ENCODE results near the gene NDUFA5. TPM values are rescaled to one million over a fixed set of nuclear protein-coding genes. Genes with fewer than 3 reads are reported as not detected.
"Not testable (repeated sequence)": the region's sequence is repeated elsewhere in the genome, so short reads cannot be mapped to it uniquely, and the experiment has no call there.

Gene NDUFA5
- total RNA-seq, 2 donors from 2014 or later: 86.0 to 129 TPM

DNA sequence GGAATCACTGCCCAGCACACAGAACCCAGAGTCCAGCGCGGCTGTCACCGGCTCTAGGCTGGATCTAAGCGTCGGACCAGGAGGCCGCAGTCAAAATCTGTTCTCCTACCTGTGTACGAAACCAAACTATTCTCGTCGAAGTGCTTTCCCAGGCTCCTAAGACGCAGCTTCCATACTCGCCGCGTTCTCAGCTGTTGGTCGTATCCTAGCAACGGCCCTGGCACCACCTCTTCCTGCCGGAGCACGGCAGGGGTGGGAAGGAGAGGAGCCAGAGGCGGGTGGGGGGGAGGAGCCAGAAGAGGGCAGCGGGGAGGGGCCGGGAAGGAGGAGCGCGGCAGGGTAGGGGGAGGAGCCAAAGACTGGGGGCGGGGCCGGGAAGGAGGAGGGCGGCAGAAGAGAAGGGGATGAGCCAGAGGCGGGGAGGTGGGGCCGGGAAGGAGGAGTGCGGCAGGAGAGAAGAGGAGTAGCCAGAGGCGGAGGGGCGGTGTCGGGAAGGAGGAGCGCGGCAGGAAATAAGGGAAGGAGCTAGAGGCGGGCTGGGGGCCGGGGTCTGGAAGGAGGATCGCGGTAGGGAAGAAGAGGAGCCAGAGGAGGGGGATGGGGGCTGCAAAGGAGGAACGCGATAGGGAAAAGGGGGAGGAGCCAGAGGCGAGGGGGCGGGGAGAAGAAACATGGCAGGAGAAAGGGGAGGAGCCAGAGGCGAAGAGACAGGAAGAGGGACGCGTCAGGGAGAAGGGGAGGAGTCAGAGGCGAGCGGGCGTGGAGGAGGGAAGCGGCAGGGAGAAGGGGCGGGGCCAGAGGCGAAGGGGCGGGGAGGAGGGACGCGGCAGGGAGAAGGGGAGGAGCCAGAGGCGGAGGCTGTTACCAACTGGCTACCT, 23.0 kb downstream of the NDUFA5 start, which contains the start of gene IQUB:
Gene IQUB (minus strand): TSS at position 213 of the 878 bp plus-strand sequence. CDS start 22,255 bp downstream, outside the sequence.
- no peaks in the 10 kb centered on the region for H3K9me3 ChIP-seq
- TF ChIP-seq, protein P1, sequence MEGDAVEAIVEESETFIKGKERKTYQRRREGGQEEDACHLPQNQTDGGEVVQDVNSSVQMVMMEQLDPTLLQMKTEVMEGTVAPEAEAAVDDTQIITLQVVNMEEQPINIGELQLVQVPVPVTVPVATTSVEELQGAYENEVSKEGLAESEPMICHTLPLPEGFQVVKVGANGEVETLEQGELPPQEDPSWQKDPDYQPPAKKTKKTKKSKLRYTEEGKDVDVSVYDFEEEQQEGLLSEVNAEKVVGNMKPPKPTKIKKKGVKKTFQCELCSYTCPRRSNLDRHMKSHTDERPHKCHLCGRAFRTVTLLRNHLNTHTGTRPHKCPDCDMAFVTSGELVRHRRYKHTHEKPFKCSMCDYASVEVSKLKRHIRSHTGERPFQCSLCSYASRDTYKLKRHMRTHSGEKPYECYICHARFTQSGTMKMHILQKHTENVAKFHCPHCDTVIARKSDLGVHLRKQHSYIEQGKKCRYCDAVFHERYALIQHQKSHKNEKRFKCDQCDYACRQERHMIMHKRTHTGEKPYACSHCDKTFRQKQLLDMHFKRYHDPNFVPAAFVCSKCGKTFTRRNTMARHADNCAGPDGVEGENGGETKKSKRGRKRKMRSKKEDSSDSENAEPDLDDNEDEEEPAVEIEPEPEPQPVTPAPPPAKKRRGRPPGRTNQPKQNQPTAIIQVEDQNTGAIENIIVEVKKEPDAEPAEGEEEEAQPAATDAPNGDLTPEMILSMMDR (IDR thresholded peaks at IDR 0.05): no peak
- peak within 1 kb of the TSS; percentile 44 for H3K4me3 ChIP-seq
- H3K4me1 ChIP-seq: no peaks in the 10 kb centered on the region
- H3K9ac ChIP-seq (ENCODE audit: low read depth in 2 of 2, low read length in 2 of 2): peak within 1 kb of the TSS in 1 of 2 donors; percentile 34
- intact Hi-C loops (cut with DNase I): loop anchor here (5.0 kb wide), 1 partner anchor 42 kb away; no protein-coding TSS in a partner anchor
- peak within 1 kb of the TSS; percentile 69 for H3K27ac ChIP-seq
- no peaks in the 10 kb centered on the region for H3K27me3 ChIP-seq
- DNase-seq: peak; percentile 100
- no peaks in the 10 kb centered on the region for H3K36me3 ChIP-seq

DNA sequence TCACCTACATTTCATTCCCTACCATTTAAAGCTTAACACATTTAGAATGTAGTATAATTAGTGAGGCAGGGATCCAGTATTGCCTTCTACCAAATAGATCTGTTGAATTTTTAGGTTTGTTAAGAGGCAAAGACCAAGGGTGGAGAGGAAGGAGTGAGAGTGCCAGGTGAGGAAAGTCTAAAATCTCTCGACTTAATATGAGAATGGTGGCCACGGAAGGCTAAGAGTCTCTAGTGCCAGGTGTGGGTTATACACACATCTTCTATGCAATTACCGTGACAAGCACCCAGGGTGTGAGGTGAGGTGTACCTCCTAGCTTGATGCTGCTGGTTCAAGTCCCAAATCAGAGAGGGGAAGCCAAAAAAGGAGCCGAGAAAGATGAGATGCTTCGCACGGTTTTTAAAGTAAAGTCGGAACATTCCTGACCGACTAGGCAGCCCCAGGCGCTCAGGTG, 23.7 kb downstream of the NDUFA5 start:
- peak overlapping the region in 1 of 2 donors; percentile 6 for H3K9ac ChIP-seq (ENCODE audit: low read depth in 2 of 2, low read length in 2 of 2)
- no peaks in the 10 kb centered on the region for H3K4me1 ChIP-seq
- intact Hi-C loops (cut with DNase I): no loop called here
- no peaks in the 10 kb centered on the region for H3K27me3 ChIP-seq
- H3K4me3 ChIP-seq: peak overlapping the region; percentile 44
- H3K27ac ChIP-seq: no peak overlapping the region
- peak; percentile 26 for DNase-seq
- no peaks in the 10 kb centered on the region for H3K9me3 ChIP-seq
- TF ChIP-seq, protein P1 (IDR thresholded peaks at IDR 0.05): no peak
- H3K36me3 ChIP-seq: no peaks in the 10 kb centered on the region

DNA sequence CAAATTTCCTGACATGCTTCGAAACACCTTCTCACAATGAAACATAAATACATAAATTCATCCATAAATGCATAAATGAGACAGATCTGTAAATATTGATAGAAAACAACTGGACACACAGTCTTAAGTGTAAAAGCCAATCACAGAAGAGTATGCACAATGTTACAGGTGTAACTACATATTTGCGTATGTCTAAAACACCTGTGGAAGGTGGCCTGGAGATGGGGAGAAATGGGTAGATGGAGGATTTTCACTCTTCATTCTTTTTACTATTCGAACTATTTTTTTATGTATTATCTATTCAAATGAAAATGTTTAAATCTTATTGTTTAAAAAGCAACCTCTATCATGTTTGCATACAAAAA, 24.1 kb downstream of the NDUFA5 start:
- no peak overlapping the region for H3K27ac ChIP-seq
- TF ChIP-seq, protein P1 (IDR thresholded peaks at IDR 0.05): no peak
- no peaks in the 10 kb centered on the region for H3K4me1 ChIP-seq
- no peaks in the 10 kb centered on the region for H3K36me3 ChIP-seq
- H3K9me3 ChIP-seq: no peaks in the 10 kb centered on the region
- intact Hi-C loops (cut with DNase I): no loop called here
- no peak for DNase-seq
- no peak overlapping the region for H3K4me3 ChIP-seq
- no peak overlapping the region for H3K9ac ChIP-seq (ENCODE audit: low read depth in 2 of 2, low read length in 2 of 2)
- no peaks in the 10 kb centered on the region for H3K27me3 ChIP-seq

DNA sequence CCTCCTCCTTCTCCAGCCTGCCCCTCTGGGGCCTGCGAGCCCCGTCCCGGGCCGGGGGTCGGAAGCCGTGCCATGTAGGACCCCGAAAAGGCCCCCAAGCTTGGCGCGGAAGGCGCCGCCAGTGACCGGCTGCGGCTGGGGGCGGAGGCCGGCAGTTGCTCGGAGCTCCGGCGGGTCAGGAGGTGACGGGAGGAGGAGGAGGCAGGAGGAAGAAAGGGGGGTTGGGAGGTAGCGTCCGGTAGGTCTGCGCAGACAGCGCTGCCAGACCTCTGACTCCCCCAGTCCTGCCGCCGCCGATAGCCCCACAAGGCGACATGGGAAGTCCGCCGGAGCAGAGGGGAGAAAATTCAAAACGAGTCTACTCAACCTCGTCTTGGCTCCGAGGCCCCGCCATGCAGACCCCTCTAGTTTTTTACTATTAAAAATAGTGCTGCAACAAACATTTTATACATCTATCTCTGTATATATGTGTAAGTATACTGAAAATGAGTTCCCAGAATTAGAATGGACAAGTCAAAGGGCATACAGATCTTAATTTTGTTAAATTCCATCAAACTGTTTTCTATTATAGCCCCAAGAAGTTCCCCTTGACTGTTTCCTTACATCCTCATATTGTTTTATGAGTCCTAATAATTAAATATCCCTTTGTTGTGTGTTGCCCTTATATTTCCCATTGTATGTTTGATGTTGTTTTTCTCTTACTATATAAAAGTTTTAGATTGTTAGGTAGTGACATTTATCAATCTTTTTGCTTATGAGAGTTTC, 24.6 kb downstream of the NDUFA5 start:
- H3K27me3 ChIP-seq; H3K27ac ChIP-seq; H3K36me3 ChIP-seq; H3K9ac ChIP-seq (ENCODE audit: low read depth in 2 of 2, low read length in 2 of 2); H3K4me3 ChIP-seq; H3K4me1 ChIP-seq; H3K9me3 ChIP-seq; intact Hi-C loops (cut with DNase I): not testable (repeated sequence)
- DNase-seq: peak; percentile 41

DNA sequence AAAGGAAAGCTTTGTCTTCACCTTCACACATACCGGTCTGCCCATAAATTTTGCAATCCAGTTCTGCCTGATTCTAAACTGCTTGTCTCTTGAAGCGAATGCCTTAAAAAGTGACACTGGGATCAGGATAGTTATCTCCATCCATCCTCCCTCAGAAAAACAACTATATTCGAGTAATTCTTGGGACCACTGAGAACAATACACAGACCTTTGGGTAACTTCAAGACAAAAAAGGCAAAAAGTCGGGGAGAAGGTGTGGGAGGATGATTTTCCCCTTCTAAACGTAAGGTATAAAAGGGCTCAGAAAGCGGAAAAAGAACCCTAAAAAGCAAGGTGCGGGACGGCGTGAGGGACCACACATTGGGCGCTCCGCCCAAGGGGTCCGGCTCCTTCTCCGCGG, 25.3 kb downstream of the NDUFA5 start:
- DNase-seq; H3K9ac ChIP-seq (ENCODE audit: low read depth in 2 of 2, low read length in 2 of 2); H3K36me3 ChIP-seq; H3K27me3 ChIP-seq; intact Hi-C loops (cut with DNase I); H3K4me3 ChIP-seq; H3K9me3 ChIP-seq; H3K4me1 ChIP-seq; H3K27ac ChIP-seq: not testable (repeated sequence)

DNA sequence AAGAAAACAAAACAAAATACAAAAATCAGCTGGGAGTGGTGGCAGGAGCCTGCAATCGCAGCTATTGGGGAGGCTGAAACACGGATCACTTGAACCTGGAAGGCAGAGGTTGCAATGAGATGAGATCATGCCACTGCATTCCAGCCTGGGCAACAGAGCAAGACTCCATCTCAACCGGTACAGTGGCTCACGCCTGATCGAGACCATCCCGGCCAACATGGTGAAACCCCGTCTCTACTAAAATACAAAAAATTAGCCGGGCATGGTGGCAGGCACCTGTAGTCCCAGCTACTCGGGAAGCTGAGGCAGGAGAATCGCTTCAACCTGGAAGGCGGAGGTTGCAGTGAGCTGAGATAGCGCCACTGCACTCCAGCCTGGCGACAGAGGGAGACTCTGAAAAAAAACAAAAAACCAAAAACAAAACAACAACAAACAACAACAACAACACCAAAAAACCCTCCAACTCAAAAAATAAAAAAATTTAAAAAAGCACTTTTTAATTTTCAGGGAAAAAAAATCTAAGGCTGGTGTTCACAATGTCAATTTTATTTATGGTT, 27.5 kb downstream of the NDUFA5 start:
- H3K4me1 ChIP-seq; H3K27me3 ChIP-seq; H3K9me3 ChIP-seq; H3K36me3 ChIP-seq; H3K27ac ChIP-seq; intact Hi-C loops (cut with DNase I); H3K9ac ChIP-seq (ENCODE audit: low read depth in 2 of 2, low read length in 2 of 2); DNase-seq; H3K4me3 ChIP-seq: not testable (repeated sequence)
